NCI-H82 (cell line): Measurements from ENCODE around the gene RPL27.
"Not testable (repeated sequence)": the region's sequence is repeated elsewhere in the genome, so short reads cannot be mapped to it uniquely, and the experiment has no call there.

Experiments
- DNase-seq: peaks from one replicate; lab custom pipeline; 2025; lab: John Stamatoyannopoulos, UW

Gene RPL27

GRCh38 chr17:42993913-42994312 is 4.3 kb upstream of the RPL27 start:
- DNase-seq: not testable (repeated sequence)

- peak; percentile 77 for DNase-seq
These were observed 732 bp upstream of the RPL27 start for GRCh38 chr17:42997390-42997983.

GRCh38 chr17:42999003-42999525 is 845 bp downstream of the RPL27 start:
- no peak for DNase-seq

- not testable (repeated sequence) for DNase-seq
These were observed 2.7 kb downstream of the RPL27 start for GRCh38 chr17:43000894-43001293.

DNA sequence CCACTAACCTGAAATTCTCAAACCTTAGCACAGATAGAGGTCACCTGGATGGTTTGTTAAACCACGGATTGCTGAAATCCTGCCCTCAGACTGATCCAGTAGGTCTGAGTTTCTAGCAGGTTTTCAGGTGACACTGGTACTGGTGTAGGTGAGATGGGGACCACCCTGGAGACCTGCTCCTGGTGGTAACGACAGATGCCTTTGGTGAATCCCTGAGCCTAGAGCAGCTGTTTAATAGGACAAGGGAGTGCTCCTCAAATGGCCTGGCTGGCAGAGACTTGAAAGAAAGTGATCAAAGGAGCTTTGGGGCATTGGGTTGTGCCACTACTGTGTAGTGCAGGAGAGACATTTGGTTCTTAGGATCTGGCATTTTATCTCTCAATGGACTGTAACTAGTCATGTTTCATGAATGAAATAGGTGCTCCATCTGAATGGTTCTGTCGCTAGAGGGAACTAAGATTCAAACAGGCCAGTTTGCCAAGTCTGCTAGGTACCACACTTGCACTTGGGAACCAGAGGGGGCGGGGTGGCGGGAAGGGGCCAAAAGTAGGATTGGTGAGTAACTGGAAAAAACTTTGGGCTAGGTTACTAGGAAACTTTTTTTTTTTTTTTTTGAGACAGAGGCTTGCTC is 5.4 kb downstream of the RPL27 start:
- DNase-seq: peak; percentile 56

DNA sequence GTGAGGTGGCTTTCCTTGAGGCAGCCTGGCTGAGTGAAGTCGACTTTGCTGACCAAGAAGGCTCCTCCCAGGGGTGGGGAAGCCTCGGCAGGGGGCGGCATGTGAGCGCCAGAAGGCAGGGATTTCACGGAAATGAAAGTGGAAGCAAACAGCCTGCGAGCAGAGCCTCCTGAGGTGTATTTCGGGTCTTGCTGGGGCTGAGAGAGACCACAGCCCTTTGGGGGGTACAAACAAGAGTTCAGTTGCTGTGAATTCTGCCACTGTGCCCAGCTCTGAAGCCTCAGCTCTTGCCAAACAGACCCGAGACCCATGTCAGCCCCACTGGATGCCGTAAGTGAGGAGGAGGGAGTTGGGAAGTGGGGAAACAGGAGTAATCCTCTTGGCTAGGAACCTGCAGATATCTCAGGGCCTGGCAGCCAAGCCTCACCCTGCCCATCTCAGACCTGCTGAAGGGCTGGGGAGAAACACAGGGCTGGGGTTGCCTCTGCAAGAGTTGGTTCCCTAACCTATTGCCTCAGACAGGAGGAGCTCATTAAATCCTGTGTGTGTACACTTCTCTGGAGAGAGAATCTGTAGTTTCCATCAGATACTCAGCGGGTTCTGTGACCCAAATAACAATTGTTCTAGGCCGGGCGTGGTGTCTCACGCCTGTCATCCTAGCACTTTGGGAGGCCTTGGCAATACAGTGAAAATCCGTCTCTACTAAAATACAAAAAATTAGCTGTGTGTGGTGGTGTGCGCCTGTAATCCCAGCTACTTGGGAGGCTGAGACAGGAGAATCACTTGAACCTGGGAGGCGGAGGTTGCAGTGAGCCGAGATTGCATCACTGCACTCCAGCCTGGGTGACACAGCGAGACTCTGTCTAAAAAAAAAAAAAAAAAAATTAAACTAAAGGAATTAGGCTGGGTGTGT is 8.7 kb downstream of the RPL27 start, which contains the start of gene IFI35:
Gene IFI35 (plus strand): TSS at position 146 of the 913 bp plus-strand sequence. CDS start 164 bp downstream, at position 310.
- DNase-seq: peak; percentile 85

- DNase-seq: no peak
These were observed 12.6 kb downstream of the RPL27 start for GRCh38 chr17:43010667-43011308.

DNA sequence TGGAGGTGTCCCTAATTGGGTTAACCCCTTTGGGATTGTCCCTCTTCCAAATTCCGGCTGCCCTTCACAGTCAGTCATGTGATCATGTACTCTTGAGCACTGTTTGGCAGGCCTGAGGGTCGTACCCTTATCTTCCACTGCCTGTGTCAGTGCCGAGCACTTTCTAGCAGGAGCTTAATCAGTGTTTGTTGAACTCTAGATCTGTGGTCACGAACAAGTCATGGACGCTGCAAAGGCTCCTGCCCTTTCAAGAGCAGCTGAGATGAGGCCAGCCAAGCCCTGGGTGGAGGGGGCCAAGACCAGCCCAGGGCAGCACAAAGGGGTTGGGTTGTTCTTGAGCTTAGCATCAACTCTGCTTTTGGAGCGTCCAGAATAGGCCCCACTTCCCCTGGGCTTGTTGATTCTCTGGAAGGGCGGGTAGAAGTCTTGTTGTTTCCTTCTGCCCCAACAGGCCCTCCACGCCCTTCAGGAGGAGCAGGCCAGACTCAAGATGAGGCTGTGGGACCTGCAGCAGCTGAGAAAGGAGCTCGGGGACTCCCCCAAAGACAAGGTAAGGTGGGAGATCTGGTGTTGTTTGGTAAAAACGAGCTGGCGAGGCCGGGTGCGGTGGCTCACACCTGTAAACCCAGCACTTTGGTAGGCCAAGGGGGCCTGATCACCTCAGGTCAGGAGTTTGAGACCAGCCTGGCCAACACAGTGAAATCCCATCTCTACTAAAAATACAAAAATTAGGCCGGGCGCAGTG is 13.7 kb downstream of the RPL27 start:
- DNase-seq: no peak

DNA sequence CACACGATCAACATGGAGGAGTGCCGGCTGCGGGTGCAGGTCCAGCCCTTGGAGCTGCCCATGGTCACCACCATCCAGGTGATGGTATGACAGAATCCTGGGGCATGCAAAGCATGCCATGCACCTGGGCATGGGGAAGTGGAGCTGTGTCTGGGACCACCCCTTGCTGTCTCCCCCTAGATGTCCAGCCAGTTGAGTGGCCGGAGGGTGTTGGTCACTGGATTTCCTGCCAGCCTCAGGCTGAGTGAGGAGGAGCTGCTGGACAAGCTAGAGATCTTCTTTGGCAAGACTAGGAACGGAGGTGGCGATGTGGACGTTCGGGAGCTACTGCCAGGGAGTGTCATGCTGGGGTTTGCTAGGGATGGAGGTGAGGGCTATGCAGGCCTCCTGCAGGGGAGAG is 15.1 kb downstream of the RPL27 start:
- no peak for DNase-seq

DNA sequence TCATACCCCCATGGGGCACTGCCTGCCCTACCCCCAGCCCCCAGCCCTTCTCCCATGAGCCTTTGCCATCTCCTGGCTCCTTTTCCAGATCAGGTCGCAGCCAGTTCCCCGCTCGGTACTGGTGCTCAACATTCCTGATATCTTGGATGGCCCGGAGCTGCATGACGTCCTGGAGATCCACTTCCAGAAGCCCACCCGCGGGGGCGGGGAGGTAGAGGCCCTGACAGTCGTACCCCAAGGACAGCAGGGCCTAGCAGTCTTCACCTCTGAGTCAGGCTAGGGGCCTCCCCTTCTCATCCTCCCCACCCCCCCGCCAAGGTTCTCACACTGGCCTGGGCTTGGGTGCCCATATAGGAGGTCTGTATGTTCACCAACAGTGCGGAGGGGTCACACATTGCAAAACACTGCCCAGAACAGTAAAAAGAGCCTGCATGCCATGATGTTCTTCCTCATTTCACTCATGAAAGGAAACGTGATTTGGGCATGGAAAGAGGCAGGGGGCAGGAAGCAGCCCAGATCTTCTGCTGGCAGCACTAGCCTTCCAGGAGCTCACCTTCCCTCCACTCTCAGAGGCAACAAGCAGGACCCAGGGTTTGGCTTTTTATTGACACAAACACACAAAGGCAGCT is 15.9 kb downstream of the RPL27 start:
- no peak for DNase-seq

- no peak for DNase-seq
These were observed 16.7 kb downstream of the RPL27 start for GRCh38 chr17:43014649-43015542.

GRCh38 chr17:43015579-43015978 is 17.4 kb downstream of the RPL27 start:
- no peak for DNase-seq

- no peak for DNase-seq
These were observed 18.0 kb downstream of the RPL27 start for GRCh38 chr17:43016216-43016615.

DNA sequence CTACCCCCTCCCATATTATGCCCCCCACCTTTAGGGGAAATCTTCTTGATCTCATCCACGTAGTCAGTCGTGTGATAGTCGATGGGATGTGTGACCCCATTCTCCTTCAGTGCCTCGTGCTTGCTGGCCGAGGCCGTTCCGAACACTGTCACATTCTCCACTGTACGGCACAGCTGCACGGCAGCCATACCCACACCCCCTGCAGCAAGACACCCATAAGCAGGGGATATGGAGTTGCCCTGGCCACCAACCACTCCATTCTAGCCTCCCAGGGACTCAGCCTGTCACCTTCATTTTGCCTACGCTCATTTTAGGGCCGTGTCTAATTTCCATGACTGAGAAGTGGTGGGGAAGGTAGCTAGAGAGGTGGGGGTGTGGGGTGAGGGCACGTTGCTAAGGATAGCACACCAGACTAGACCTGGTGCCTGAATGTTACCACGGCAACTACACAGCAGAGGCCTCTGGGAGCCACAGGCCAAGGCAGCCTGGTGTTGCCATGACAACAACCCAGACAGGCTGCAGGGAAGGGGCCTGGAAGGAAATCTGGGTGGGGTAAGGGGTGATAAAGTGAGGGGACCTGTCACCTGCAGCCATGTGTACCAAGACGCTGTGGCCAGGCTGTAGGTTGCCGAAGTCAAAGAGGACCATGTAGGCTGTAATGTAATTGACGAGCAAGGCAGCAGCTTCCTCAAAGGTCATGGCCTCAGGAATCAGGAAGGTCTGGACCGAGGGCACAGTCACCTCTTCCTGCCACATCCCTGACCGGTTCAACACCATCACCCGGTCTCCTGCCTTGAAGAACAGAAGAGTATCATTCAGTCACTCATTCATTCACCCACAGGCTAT is 20.0 kb downstream of the RPL27 start:
- DNase-seq: peak; percentile 33

GRCh38 chr17:43018932-43019331 is 20.7 kb downstream of the RPL27 start:
- DNase-seq: no peak

- DNase-seq: no peak
These were observed 21.2 kb downstream of the RPL27 start for GRCh38 chr17:43019418-43019817.

DNA sequence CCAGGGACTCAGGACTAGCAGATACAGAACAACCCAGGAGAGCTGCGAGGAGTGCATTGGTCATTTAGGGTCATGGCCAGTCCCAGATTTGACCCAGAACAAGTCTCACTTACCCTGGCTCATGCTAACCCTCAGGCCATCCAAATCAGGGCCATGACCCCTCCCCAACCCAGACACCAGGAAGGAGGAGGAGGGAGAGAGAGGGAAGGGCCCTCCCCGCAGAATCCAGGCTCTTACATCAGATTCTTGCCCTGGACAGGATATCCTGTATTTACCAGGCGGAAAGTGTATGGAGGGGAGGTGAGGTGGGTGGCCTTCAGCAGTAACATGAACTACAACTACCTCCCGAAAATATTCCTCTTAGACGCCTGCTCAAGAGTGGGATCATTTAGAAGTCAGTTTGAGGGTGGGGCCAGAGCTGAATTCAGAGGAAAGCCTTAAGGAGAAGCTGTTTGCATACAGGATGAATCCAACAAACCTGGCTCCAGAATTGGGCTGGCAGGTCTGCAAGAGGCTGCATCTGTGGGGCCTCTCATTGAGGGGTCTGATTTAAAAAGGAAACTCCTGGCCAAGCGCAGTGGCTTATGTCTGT is 21.9 kb downstream of the RPL27 start:
- no peak for DNase-seq
